Osteocyte (in vitro differentiated cells): ENCODE data around the gene IL16. TPM values are rescaled to one million over a fixed set of nuclear protein-coding genes. Genes with fewer than 3 reads are reported as not detected.

Experiments used
- DNase-seq: peaks from one replicate; pipeline ENCODE4 v3.0.0; 2021; ENCODE audit warnings: mixed read lengths; ENCODE audit not compliant: unreplicated experiment; ENCODE audit errors: extremely low spot score
- H3K27ac Mint-ChIP-seq: one replicate; pipeline ENCODE4 v1.8.0; 2021; ENCODE audit warnings: mild to moderate bottlenecking, mixed read lengths; ENCODE audit not compliant: unreplicated experiment
- H3K27me3 Mint-ChIP-seq: one replicate; pipeline ENCODE4 v1.8.0; 2021; ENCODE audit warnings: mixed read lengths; ENCODE audit not compliant: unreplicated experiment
- H3K36me3 Mint-ChIP-seq: one replicate; pipeline ENCODE4 v1.8.0; 2021; ENCODE audit warnings: mixed read lengths; ENCODE audit not compliant: unreplicated experiment
- H3K4me1 Mint-ChIP-seq: one replicate; pipeline ENCODE4 v1.8.0; 2021; ENCODE audit warnings: mixed read lengths; ENCODE audit not compliant: unreplicated experiment
- H3K4me3 Mint-ChIP-seq: one replicate; pipeline ENCODE4 v1.8.0; 2021; ENCODE audit warnings: mild to moderate bottlenecking, moderate library complexity, mixed read lengths; ENCODE audit not compliant: unreplicated experiment
- H3K9me3 Mint-ChIP-seq: one replicate; pipeline ENCODE4 v1.8.0; 2021; ENCODE audit warnings: mixed read lengths; ENCODE audit not compliant: unreplicated experiment
- total RNA-seq: library from RNA; stranded (reverse); gene quantifications from 2 replicates; pipeline ENCODE4 v1.2.1, GENCODE V29; 2021
- TF ChIP-seq, protein P1 (sequence below): fragments of 200-600 bp; sonication (generic); IDR thresholded peaks from 2 replicates; pipeline ENCODE4 v1.5.0; 2021; ENCODE audit warnings: antibody characterized with exemption, mild to moderate bottlenecking, moderate library complexity

The IL16 gene
- total RNA-seq, 1 donor from 2014 or later: not detected

DNA sequence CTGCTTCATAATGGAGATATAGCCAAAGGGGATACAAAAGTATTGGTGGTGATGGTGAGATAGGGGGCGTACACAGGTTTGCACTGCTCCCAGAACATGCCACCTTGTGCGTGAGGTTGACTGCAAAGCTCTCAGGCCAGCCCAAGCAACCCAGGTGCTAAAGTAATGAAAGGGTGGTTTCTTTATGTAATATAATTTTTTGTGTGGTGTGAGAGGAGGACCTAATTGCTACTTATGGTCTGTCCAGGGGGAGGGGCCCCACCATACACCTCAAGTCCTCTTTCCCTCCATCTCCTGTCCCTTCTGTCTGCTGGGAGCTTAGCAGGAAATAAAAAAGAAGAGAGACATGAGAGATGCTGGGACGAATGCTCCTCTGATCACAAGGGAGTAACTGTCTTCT is 73.5 kb downstream of the IL16 start:
- Mint-ChIP-seq H3K4me1 (peaks cover 15% of the 10 kb centered on the region), H3K4me3 (no peak overlapping the region), H3K36me3 (no peaks in the 10 kb centered on the region), H3K27ac (no peak overlapping the region), H3K9me3 (no peaks in the 10 kb centered on the region), H3K27me3 (peaks cover 15% of the 10 kb centered on the region)
- TF ChIP-seq, protein P1, sequence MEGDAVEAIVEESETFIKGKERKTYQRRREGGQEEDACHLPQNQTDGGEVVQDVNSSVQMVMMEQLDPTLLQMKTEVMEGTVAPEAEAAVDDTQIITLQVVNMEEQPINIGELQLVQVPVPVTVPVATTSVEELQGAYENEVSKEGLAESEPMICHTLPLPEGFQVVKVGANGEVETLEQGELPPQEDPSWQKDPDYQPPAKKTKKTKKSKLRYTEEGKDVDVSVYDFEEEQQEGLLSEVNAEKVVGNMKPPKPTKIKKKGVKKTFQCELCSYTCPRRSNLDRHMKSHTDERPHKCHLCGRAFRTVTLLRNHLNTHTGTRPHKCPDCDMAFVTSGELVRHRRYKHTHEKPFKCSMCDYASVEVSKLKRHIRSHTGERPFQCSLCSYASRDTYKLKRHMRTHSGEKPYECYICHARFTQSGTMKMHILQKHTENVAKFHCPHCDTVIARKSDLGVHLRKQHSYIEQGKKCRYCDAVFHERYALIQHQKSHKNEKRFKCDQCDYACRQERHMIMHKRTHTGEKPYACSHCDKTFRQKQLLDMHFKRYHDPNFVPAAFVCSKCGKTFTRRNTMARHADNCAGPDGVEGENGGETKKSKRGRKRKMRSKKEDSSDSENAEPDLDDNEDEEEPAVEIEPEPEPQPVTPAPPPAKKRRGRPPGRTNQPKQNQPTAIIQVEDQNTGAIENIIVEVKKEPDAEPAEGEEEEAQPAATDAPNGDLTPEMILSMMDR: no peak
- no peak for DNase-seq

DNA sequence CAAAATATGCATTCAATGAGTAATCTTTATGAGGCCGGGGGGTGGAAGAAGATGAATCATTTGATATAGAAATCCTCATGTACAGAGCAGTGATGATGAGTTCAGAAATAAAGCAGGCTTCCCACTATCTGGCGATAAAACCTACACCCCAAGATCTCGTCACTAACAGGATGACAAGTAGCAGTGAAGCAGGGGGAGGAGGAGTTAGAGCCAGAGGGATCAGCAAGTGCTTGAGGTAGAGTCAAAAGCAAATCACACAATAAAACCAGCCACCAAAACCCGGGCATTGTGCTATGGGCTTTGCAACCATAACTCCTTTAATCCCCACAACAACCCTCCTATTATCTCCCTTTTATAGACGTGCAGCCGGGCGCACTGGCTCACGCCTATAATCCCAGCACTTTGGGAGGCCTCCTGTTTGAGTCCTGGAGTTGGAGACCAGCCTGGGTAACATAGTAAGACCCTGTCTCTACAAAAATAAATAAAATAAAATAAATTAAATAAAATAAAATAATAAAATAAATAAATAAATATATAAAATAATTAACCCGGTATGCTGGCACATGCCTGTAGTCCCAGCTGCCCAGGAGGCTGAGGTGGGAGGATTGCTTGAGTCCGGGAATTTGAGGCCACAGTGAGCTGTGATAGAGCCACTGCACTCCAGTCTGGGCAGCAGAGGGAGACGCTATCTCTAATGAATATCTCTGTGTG is 74.3 kb downstream of the IL16 start:
- Mint-ChIP-seq H3K4me1 (peaks cover 9% of the 10 kb centered on the region), H3K9me3 (no peaks in the 10 kb centered on the region), H3K4me3 (no peak overlapping the region), H3K27me3 (peaks cover 11% of the 10 kb centered on the region), H3K27ac (no peak overlapping the region), H3K36me3 (no peaks in the 10 kb centered on the region)
- TF ChIP-seq, protein P1: no peak
- no peak for DNase-seq

DNA sequence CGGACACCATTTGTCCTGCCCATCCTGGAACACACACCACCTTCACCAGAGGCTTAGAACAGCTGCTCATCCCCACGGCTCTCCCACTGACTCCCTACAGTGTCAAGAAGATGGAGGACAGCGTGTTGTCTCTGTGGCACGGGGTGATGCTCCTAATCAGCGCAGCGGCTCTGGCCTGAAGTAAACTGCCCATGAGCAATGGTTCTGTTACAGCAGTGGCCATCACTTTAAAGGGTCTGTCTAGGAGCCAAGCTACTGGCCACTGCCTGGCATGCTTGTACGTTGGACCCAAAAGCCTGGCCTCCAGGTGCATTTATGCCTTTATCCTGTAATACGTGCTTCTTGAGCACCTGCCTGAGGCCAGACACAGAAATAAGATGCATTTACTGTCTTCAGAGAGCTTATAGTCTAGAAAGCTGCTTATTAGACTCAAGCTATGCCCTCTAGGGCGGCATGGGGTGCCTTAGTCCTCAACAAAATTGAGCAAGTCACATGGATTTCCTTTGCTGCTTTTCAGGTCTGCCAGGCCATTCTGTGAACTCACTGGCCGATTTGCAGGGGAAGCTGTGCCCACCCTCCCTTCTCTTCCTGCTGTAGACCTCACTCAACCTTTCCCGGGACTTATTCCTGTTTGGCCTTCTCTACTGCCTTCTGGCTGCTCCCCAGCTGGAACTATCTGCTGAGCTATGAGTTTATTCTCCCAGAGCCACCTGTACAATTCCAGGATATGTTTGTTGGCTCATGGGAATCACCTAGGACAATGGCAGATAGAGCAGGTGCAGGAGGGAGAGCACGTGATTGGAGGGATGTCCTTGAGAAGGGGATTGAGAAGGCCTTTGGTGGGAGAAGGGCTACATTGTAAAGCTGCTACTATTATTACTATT is 75.3 kb downstream of the IL16 start:
- Mint-ChIP-seq H3K36me3 (no peaks in the 10 kb centered on the region), H3K27ac (no peak overlapping the region), H3K4me3 (no peak overlapping the region), H3K9me3 (peaks cover 5% of the 10 kb centered on the region), H3K27me3 (peaks cover 11% of the 10 kb centered on the region), H3K4me1 (peaks cover 4% of the 10 kb centered on the region)
- TF ChIP-seq, protein P1: no peak
- no peak for DNase-seq

DNA sequence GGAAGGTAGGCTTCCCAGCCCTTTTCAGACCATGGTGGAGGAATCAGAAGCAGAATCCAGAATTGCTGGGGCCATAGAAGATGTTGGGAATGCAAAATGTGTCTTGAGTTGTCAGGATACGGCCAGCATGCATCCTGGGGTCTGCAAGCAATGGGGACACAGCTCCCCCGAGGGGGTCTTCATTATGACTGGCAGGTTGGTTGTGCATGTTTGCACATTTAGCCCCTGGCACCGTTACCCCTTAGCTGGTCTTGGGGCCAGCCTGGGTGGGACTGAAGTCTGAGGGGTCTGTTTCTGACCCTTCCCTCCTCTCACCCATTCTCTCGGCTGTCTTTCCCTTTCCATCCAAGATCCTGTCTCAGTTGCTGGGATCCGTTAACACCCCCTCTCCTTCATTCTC is 76.5 kb downstream of the IL16 start:
- Mint-ChIP-seq H3K36me3 (no peaks in the 10 kb centered on the region), H3K4me3 (no peak overlapping the region), H3K4me1 (peaks cover 4% of the 10 kb centered on the region), H3K27me3 (peaks cover 8% of the 10 kb centered on the region), H3K9me3 (peaks cover 9% of the 10 kb centered on the region), H3K27ac (no peak overlapping the region)
- peak; percentile 63 for DNase-seq
- TF ChIP-seq, protein P1: no peak

DNA sequence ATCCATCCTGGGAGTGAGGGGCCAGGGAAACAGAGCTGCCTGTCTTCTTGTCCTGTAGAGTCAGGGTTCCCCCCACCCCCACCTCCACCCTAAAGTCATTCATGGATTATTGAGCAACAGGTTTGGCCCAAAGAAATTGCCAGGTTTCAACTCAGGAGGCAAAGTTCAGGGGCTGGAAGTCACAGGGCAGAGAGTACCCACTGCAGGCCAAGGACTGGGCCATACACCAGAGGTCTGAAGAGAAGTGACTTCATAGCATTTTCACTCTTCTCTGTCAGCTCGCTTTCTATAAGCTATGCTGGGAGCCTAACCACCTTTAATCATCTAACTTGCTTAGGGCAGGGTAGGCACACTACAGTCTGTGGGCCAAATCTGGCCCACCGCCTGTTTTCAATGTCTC is 77.2 kb downstream of the IL16 start:
- Mint-ChIP-seq H3K27ac (no peak overlapping the region), H3K36me3 (no peaks in the 10 kb centered on the region), H3K4me1 (peaks cover 4% of the 10 kb centered on the region), H3K4me3 (no peak overlapping the region), H3K27me3 (peaks cover 12% of the 10 kb centered on the region), H3K9me3 (peaks cover 9% of the 10 kb centered on the region)
- DNase-seq: peak; percentile 34
- TF ChIP-seq, protein P1: no peak
